SK-N-SH treated with all-trans-retinoic acid at 6 μM for 48 hours (cell line): ENCODE results near the gene PROM2.

Experiments used
- ATAC-seq: fragments of 200-7000 bp; cut with Tn5 transposase; 3 replicates; pipeline ENCODE4 v1.9.1; 2020; ENCODE audit warnings: mild to moderate bottlenecking, moderate library complexity
- ARNTL ChIP-seq: fragments of 450-650 bp; formaldehyde crosslinking; IDR thresholded peaks from 2 replicates; pipeline ENCODE4 v1.5.0; 2020; ENCODE audit warnings: low read depth, mild to moderate bottlenecking, moderate library complexity, borderline replicate concordance
- BACH2 ChIP-seq: fragments of 250-450 bp; sonication (Bioruptor Pico); IDR thresholded peaks from 2 replicates; pipeline ENCODE4 v1.9.0; 2021; ENCODE audit warnings: mild to moderate bottlenecking, borderline replicate concordance
- CREB5 ChIP-seq: fragments of 250-450 bp; sonication (Bioruptor Pico); IDR thresholded peaks from 2 replicates; pipeline ENCODE4 v1.5.1; 2020; ENCODE audit warnings: low read depth, mild to moderate bottlenecking, moderate library complexity
- CSDC2 ChIP-seq: fragments of 250-450 bp; sonication (Bioruptor Pico); IDR thresholded peaks from 2 replicates; pipeline ENCODE4 v1.5.0; 2020; ENCODE audit warnings: mild to moderate bottlenecking, moderate library complexity
- CSRNP3 ChIP-seq: fragments of 250-450 bp; sonication (Bioruptor Pico); IDR thresholded peaks from 2 replicates; pipeline ENCODE4 v1.5.1; 2021; ENCODE audit warnings: mild to moderate bottlenecking, moderate library complexity
- ESRRG ChIP-seq: fragments of 250-450 bp; sonication (Bioruptor Pico); IDR thresholded peaks from 2 replicates; pipeline ENCODE4 v1.6.1; 2021; ENCODE audit warnings: mild to moderate bottlenecking
- GLIS3 ChIP-seq: fragments of 250-450 bp; sonication (Bioruptor Pico); IDR thresholded peaks from 2 replicates; pipeline ENCODE4 v1.5.0; 2020; ENCODE audit warnings: mild to moderate bottlenecking, moderate library complexity
- ISL1 ChIP-seq: fragments of 250-450 bp; sonication (Bioruptor Pico); IDR thresholded peaks from 2 replicates; pipeline ENCODE4 v2.1.2; 2022; ENCODE audit warnings: mild to moderate bottlenecking, moderate library complexity
- OSR1 ChIP-seq: fragments of 250-450 bp; sonication (Bioruptor Pico); IDR thresholded peaks from 2 replicates; pipeline ENCODE4 v1.8.0; 2022; ENCODE audit warnings: moderate library complexity, mild to moderate bottlenecking, inconsistent platforms
- PATZ1 ChIP-seq: fragments of 250-450 bp; sonication (Bioruptor Pico); IDR thresholded peaks from 2 replicates; pipeline ENCODE4 v1.8.0; 2020; ENCODE audit warnings: mild to moderate bottlenecking, moderate library complexity, borderline replicate concordance
- PPARA ChIP-seq: fragments of 250-450 bp; sonication (Bioruptor Pico); IDR thresholded peaks from 2 replicates; pipeline ENCODE4 v1.5.0; 2020; ENCODE audit warnings: mild to moderate bottlenecking, borderline replicate concordance
- RARB ChIP-seq: fragments of 250-450 bp; sonication (Bioruptor Pico); IDR thresholded peaks from 2 replicates; pipeline ENCODE4 v1.8.0; 2021; ENCODE audit warnings: mild to moderate bottlenecking, moderate library complexity
- SNAI2 ChIP-seq: fragments of 250-450 bp; sonication (Bioruptor Pico); IDR thresholded peaks from 2 replicates; pipeline ENCODE4 v1.5.0; 2020; ENCODE audit warnings: mild to moderate bottlenecking, moderate library complexity
- TCF4 ChIP-seq: fragments of 250-450 bp; sonication (Bioruptor Pico); IDR thresholded peaks from 2 replicates; pipeline ENCODE4 v1.8.0; 2021; ENCODE audit warnings: mild to moderate bottlenecking, moderate library complexity, borderline replicate concordance
- TOX ChIP-seq: fragments of 250-450 bp; sonication (Bioruptor Pico); IDR thresholded peaks from 2 replicates; pipeline ENCODE4 v1.8.0; 2021; ENCODE audit warnings: mild to moderate bottlenecking, moderate library complexity, borderline replicate concordance
- TSHZ2 ChIP-seq: fragments of 250-450 bp; sonication (Bioruptor Pico); IDR thresholded peaks from 2 replicates; pipeline ENCODE4 v1.5.0; 2020; ENCODE audit warnings: mild to moderate bottlenecking, moderate library complexity
- ZC3H10 ChIP-seq: fragments of 250-450 bp; sonication (Bioruptor Pico); IDR thresholded peaks from 2 replicates; pipeline ENCODE4 v1.5.1; 2021; ENCODE audit warnings: mild to moderate bottlenecking, moderate library complexity
- ZFP3 ChIP-seq: fragments of 250-450 bp; sonication (Bioruptor Pico); IDR thresholded peaks from 2 replicates; pipeline ENCODE4 v1.5.0; 2020; ENCODE audit warnings: mild to moderate bottlenecking, moderate library complexity
- ZFP30 ChIP-seq: fragments of 450-650 bp; formaldehyde crosslinking; IDR thresholded peaks from 2 replicates; pipeline ENCODE4 v1.5.0; 2022; ENCODE audit warnings: mild to moderate bottlenecking, moderate library complexity
- ZNF70 ChIP-seq: fragments of 450-650 bp; formaldehyde crosslinking; IDR thresholded peaks from 2 replicates; pipeline ENCODE4 v1.5.0; 2020; ENCODE audit warnings: mild to moderate bottlenecking, moderate library complexity
- ZNF8 ChIP-seq: fragments of 450-650 bp; formaldehyde crosslinking; IDR thresholded peaks from 2 replicates; pipeline ENCODE4 v1.5.0; 2020; ENCODE audit warnings: mild to moderate bottlenecking, moderate library complexity

The PROM2 gene

GRCh38 chr2:95296011-95296410, 21.8 kb downstream of the PROM2 start:
- ATAC-seq: no peak
- TF ChIP-seq ARNTL (CRISPR knock-in tag): no peak
- TF ChIP-seq ZFP3: no peak

- ATAC-seq: no peak; the same call in 2 of the 3 replicates
- TF ChIP-seq ZC3H10 (CRISPR knock-in tag): no peak
- TF ChIP-seq CSDC2: no peak
- TF ChIP-seq ESRRG (CRISPR knock-in tag): no peak
- no peak for TF ChIP-seq ZFP30 (CRISPR knock-in tag)
- no peak for TF ChIP-seq SNAI2 (CRISPR knock-in tag)
- TF ChIP-seq PATZ1: no peak
- TF ChIP-seq ZNF70: no peak
- no peak for TF ChIP-seq TOX
- TF ChIP-seq ZFP3: no peak
- no peak for TF ChIP-seq ISL1
- no peak for TF ChIP-seq RARB (CRISPR knock-in tag)
Observed at GRCh38 chr2:95296880-95297487, 22.7 kb downstream of the PROM2 start, which contains the start of gene KCNIP3. TSS of gene KCNIP3 (plus strand) at chr2:95297347. CDS start at chr2:95297439, 92 bp downstream.

- no peak for ATAC-seq
- no peak for TF ChIP-seq ISL1
Observed at GRCh38 chr2:95297639-95298395, 23.6 kb downstream of the PROM2 start.

GRCh38 chr2:95298486-95299111, 24.4 kb downstream of the PROM2 start:
- TF ChIP-seq ZNF8 (CRISPR knock-in tag) (no peak), CSRNP3 (CRISPR knock-in tag) (no peak), ARNTL (CRISPR knock-in tag) (no peak), BACH2 (CRISPR knock-in tag) (no peak), PATZ1 (no peak), GLIS3 (CRISPR knock-in tag) (no peak), TSHZ2 (CRISPR knock-in tag) (no peak), PPARA (no peak), ZC3H10 (CRISPR knock-in tag) (no peak), ISL1 (no peak)
- no peak for ATAC-seq

GRCh38 chr2:95299961-95300360, 25.7 kb downstream of the PROM2 start:
- ATAC-seq: no peak
- TF ChIP-seq OSR1: no peak
- no peak for TF ChIP-seq CREB5
- TF ChIP-seq PPARA: no peak
- TF ChIP-seq ARNTL (CRISPR knock-in tag): no peak
- TF ChIP-seq RARB (CRISPR knock-in tag): no peak
- no peak for TF ChIP-seq ISL1
- TF ChIP-seq TCF4 (CRISPR knock-in tag): no peak
- no peak for TF ChIP-seq CSRNP3 (CRISPR knock-in tag)
